HG03095 (cell line): ENCODE results near the gene IKBKE.

Source experiments
- ATAC-seq: cut with Tn5 transposase; IDR thresholded peaks from one replicate; pipeline ENCODE4 v1.9.1; 2021; ENCODE audit warnings: moderate library complexity; ENCODE audit not compliant: unreplicated experiment

Gene IKBKE

DNA sequence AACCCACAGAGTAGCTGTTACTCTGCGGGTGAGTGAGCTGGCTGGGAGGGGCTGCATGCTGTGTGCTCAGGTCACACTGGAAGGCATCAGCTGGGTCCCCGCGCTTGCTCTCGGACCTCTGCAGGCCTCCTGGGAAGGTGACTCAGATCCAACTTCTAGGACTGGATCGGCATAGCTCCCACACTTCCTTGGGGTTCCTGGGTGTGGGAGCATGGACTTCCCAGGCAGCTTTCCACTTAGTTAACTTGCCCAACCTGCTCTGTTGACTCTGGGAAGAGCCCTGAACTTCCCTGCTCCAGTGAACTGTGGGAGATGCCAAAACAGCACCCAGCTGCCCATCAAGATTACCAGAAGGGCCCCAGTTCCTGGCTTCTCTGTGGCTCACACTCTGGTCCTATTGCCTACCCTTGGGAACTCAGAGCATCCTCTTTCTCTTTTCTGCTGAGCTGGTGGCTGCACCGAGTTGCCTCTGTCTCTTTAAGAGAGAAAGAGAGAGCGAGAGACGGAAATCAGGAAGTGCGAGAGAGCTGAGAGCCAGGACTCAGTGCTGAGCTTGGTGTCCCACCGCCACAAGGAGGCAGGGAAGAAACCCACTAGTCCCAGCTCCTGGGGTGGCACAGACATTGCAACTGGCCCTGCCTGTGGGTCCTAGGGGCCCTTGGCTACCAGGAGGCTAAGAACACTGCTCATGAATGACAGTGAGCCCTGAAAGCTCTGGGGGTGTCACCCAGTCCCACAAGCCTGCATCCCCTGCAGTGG lies at the start of gene IKBKE:
TSS of gene IKBKE (plus strand) at position 544 of the 759 bp plus-strand sequence. CDS start 2,752 bp downstream, outside the sequence.
- ATAC-seq = peak; percentile 48

- no peak for ATAC-seq
These were observed 48.5 kb upstream of the IKBKE start for GRCh38 chr1:206421616-206422340.

DNA sequence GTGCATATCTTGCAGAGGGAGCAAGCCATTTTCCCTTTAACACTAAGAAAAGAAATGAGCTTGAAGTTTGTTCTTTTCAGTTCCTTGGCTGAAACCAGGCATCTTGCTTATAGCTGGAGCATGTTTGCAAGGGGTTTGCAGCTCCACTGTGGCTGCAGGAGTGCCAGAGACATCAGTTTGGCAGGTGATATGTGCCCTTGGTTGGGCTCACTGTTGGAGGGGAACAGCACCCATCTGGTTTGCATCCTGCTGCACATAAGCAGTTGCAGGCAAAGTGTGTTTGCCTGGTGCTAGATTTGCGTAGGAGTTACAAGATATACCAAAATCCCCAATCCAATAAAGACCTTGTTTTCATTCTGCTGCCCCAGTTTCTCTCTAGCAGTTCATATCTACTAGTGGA lies 47.8 kb upstream of the IKBKE start:
- no peak for ATAC-seq

- ATAC-seq = no peak
These were observed 43.0 kb upstream of the IKBKE start for GRCh38 chr1:206427291-206427690.

DNA sequence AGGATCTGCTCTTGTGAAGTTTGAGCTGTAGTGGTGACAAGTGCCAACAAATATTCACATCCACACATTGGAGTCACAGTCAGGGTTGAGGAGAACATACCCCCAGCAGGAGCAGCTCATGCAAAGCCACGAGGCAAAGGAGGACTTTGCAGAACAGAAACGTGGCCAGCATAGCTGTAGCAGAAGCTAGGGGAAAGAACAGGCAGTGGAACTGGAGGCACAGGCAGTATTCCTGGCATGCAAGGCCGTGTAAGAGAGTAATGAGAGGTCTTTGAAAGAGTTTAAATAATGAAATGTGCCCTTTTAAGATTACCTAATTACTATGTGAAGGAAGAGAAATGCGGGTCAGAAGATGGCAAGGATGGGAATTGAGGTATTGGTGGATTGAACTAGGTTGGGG lies 40.9 kb upstream of the IKBKE start:
- no peak for ATAC-seq

- peak; percentile 98 for ATAC-seq
These were observed 40.0 kb upstream of the IKBKE start for GRCh38 chr1:206430031-206430983.

GRCh38 chr1:206435445-206435844 lies 34.8 kb upstream of the IKBKE start:
- no peak for ATAC-seq

DNA sequence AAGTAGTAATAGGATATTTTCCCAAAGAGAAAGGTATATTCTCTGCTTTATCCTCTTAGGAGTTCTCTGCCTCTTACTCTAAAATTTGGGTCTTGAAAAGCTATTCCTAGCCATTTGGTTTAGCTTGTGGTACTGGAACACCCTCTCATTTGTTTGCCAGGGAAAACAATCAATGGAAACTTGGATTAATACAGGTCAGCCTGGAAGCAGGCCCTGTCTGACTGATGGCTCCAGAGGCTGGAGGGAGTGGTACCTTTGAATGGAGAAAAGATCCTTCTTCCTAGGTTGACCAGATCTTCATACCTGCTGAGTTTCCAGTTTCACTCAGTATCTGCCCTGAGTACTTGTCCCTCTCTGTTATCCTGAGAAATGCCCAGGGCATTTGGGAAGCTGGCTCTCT lies 31.7 kb upstream of the IKBKE start:
- no peak for ATAC-seq

DNA sequence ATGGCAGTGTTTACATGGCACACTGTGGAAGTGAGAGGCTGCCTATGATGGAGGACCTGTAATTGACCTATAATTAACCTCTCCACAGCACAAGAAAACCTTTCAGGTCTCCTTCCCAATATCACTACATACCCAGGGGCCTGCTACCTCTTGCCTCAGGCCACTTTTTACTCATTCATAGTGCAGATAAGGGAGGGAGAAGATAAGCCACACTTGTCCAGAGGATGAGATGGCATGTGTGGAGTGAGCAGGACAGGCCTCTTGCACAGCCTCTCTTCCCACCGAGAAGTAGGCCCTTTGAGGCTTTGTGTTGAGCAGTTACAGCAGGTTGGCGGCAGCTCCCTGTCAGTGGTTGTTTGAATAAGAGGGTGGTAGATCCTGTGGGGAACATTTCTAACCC lies 31.1 kb upstream of the IKBKE start:
- no peak for ATAC-seq

DNA sequence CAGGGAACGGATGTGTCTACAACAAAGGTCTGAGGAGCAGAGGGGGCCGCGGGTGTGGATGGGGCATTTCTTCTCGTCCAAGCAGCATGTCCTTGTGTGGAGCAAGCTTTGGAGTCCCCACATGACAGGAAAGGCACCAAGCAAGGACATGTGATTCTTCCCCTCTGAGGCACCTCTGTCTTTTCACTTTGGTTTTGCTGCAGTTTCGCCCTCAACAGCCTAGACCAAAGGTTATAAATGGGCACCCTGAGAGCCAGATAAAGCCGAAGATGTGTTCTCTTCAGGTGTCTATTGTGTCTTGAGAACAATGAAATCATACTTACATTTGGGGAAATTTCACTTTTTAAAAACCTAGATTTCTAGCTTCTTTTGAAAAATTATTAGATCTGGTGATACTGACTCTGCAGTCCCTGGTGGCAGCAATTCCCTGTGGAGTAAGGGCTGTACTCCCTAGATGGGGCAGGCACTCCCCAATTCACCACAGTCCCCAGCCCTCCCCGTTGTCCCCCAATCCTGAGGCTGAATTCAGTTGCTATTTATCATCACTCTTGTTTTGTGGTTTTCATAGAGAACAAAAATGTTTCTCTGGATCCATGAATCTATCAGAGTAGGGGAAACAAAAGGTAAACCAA lies 28.8 kb upstream of the IKBKE start:
- no peak for ATAC-seq

DNA sequence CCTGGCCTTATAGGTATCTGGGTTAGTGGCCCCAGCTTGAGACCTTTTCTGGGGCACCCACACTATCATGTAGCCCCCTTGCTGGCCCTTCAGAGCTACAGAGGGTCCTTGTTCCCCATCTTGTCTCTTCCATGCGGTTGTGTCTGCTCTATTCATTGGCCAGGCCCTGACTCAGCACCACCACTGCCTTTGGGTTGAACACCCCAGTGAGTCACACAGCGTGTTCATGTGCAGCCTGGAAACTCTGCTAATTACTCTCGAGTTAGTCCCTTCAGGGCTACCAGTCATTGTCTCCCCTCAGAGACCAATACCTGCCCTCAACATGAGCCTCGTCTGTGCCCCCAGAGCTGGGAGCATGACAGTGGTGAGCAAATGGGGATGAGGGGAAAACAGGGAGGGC lies 28.2 kb upstream of the IKBKE start:
- no peak for ATAC-seq

- ATAC-seq = no peak
These were observed 25.2 kb upstream of the IKBKE start for GRCh38 chr1:206445116-206445515.

- ATAC-seq = no peak
These were observed 24.3 kb upstream of the IKBKE start for GRCh38 chr1:206445911-206446356.

GRCh38 chr1:206446688-206447421 lies 23.4 kb upstream of the IKBKE start:
- no peak for ATAC-seq

DNA sequence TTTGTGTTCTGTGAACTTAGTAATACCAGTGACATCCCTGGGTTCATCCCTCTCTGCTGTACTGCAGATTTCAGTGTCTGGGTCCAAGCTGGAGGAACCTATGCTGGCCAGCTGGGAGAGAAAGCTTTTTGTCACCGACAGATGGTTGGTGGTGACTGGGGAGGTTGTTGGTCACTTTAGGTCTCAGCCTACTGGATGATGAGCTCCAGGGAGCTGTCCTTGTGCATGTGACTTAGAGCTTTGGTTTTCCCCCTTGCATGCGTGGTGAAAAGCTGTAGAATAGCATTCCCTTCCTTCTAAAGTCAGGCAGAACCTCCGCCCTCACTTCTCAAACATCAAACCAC lies 22.9 kb upstream of the IKBKE start:
- ATAC-seq = no peak

- no peak for ATAC-seq
These were observed 22.5 kb upstream of the IKBKE start for GRCh38 chr1:206447792-206448191.

DNA sequence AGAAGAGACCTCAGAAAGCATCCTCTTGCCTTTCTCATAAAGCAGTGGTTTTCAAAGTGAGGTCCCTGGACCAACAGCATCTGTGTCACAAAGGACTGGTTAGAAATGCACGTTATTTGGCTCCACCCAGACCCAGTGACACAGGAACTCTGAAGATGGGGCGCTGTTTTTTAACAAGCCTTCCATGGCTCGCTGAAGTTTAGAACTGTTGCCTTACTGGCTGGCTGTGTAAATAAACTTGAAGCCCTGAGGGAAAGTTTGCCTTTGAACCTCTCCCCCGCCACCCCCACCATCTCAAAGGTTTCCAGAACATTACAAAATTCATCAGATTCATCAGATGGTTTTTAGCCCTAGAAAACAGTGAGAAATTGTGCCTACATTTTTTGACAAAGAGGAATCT lies 21.8 kb upstream of the IKBKE start:
- no peak for ATAC-seq

- no peak for ATAC-seq
These were observed 20.7 kb upstream of the IKBKE start for GRCh38 chr1:206449565-206449964.

DNA sequence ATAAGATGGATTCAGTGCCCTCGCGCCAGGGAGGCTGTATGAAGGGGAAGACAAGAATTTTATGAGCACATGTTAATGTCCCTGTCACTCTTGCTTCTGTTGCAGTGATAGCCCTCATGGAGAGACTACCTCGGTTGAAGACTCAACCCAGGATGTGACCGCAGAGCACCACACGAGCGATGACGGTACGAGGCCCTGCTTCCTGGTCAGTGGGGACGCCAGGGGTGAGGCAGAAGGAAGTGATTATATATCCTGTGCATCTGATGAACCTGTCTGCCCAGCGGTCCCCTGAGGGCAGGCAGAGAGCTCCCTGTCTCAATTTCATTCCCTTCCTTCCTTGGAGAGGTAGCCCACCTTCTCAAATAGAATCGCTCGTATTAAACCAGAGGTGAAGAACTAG lies 20.0 kb upstream of the IKBKE start:
- no peak for ATAC-seq

DNA sequence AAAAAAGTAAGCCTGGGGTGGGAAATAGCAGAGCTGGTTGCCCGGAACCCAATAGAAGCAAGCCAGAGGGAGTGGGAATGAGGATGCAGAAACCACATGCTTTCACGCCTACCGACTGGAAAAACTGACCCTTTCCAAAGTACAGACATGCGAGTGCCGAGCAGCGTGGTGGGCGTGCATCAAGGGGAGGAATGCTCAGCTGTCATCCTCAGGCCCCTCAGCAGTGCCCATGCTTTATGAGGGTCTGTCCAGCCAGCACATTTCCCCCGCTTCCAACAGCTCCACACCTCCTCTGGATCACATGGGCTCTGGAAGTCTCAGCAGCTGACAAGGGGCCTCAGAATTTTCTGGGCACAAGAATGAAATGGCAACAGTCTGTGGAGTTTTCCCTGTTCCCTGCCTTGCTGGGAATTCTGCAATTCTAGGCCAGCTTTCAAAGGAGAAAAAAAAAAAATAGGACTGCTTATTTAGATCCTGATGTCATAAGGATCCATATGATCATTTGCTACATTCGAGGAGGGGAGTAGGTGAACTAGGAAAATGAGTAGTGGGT lies 19.1 kb upstream of the IKBKE start:
- no peak for ATAC-seq
